HepG2 (cell line): ENCODE measurements around the gene NACC2. TPM values are rescaled to one million over a fixed set of nuclear protein-coding genes. Genes with fewer than 3 reads are reported as not detected.

ENCODE experiments used
- ATAC-seq: fragments of 200-7000 bp; cut with Tn5 transposase; 3 replicates; pipeline ENCODE4 v1.9.1; 2020; ENCODE audit warnings: mild to moderate bottlenecking, moderate library complexity
- BruUV-seq: library from RNA; stranded (reverse); fragments of 400-500 nt; replicated peaks from 2 replicates; lab custom pipeline; 2021; lab: Mats Ljungman, UMichigan
- CTCF ChIA-PET: fragments of 300-600 bp; formaldehyde crosslinking; extraction: SDS; loops from one replicate; lab custom pipeline; 2021; ENCODE audit warnings: low total read pairs, inconsistent platforms, low intra/inter-chr PET ratio; lab: Yijun Ruan, JAX
- POLR2A ChIA-PET: fragments of 350-600 bp; sonication (Branson Sonifier 250); formaldehyde crosslinking; loops from one replicate; lab custom pipeline; 2020; ENCODE audit warnings: antibody characterized with exemption, inconsistent platforms; lab: Yijun Ruan, JAX
- DNase-seq: peaks from one replicate; pipeline ENCODE4 v3.0.0-alpha.2; 2015; ENCODE audit warnings: low spot score
- FAIRE-seq: peaks from 3 replicates; lab custom pipeline; 2011; peaks lifted over from hg19 to GRCh38; lab: Jason Lieb, UNC
- H2AFZ ChIP-seq: one replicate; pipeline ENCODE4 v1.6.1; 2011; ENCODE audit warnings: low read length, inconsistent platforms
- H3K27ac ChIP-seq: fragments of 300-600 bp; 3 replicates; pipeline ENCODE4 v1.8.0; 2011; ENCODE audit warnings: mixed run types, mild to moderate bottlenecking, mixed read lengths, low read length, inconsistent platforms; ENCODE audit not compliant: insufficient read depth; ENCODE audit errors: extremely low read length
- H3K27me3 ChIP-seq, 2 experiments: fragments of 200-600 bp in 1 of 2; 2 replicates in 1 of 2; 3 replicates in 1 of 2; pipeline versions ENCODE4 v1.6.0 to v1.8.0; 2011; ENCODE audit warnings: low read length in 2 of 2, mild to moderate bottlenecking in 2 of 2, moderate library complexity in 2 of 2, inconsistent platforms in 1 of 2; ENCODE audit not compliant: insufficient read depth in 2 of 2, control insufficient read depth in 1 of 2
- H3K36me3 ChIP-seq, 2 experiments: fragments of 200-600 bp in 1 of 2; replicated peaks in 1 of 2; 2 replicates in 1 of 2; 3 replicates in 1 of 2; pipeline versions ENCODE4 v1.5.1 to v1.8.0; 2011; ENCODE audit warnings: low read length in 2 of 2, inconsistent platforms in 1 of 2; ENCODE audit not compliant: insufficient read depth in 2 of 2, control insufficient read depth in 1 of 2
- H3K4me1 ChIP-seq: 2 replicates; pipeline ENCODE4 v1.5.1; 2012; ENCODE audit warnings: low read length, inconsistent platforms; ENCODE audit not compliant: insufficient read depth
- H3K4me2 ChIP-seq: 2 replicates; pipeline ENCODE4 v1.6.0; 2011; ENCODE audit warnings: low read depth, low read length, inconsistent platforms
- H3K4me3 ChIP-seq, 3 experiments: fragments of 200-600 bp in 1 of 3; sonication (generic), shearing (Covaris generic) in 1 of 3; replicated peaks in 1 of 3; 2 replicates each; pipeline ENCODE4 v1.5.1; 2011 to 2016; ENCODE audit warnings: low read length in 3 of 3, inconsistent platforms in 2 of 3, low read depth in 2 of 3, mild to moderate bottlenecking in 2 of 3, control low read depth in 1 of 3, mixed read lengths in 1 of 3; ENCODE audit not compliant: insufficient read depth in 1 of 3
- H3K79me2 ChIP-seq: one replicate; pipeline ENCODE4 v1.6.1; 2011; ENCODE audit warnings: low read length, inconsistent platforms; ENCODE audit not compliant: insufficient read depth
- H3K9ac ChIP-seq: 2 replicates; pipeline ENCODE4 v1.6.0; 2011; ENCODE audit warnings: mild to moderate bottlenecking, low read depth, low read length, inconsistent platforms; ENCODE audit not compliant: insufficient read depth
- H3K9me3 ChIP-seq: 2 replicates; pipeline ENCODE4 v1.5.1; 2012; ENCODE audit warnings: mild to moderate bottlenecking, low read length
- H4K20me1 ChIP-seq: 2 replicates; pipeline ENCODE4 v1.6.0; 2011; ENCODE audit warnings: inconsistent platforms, mild to moderate bottlenecking, low read length, moderate library complexity; ENCODE audit not compliant: insufficient read depth
- ATAD3A ChIP-seq: sonication (generic); formaldehyde crosslinking; IDR thresholded peaks from 2 replicates; pipeline ENCODE4 v1.4.0; 2020; ENCODE audit warnings: missing genetic modification reagents
- FOXC1 ChIP-seq: sonication (generic); formaldehyde crosslinking; IDR thresholded peaks from 2 replicates; pipeline ENCODE4 v1.8.0; 2022; ENCODE audit warnings: mild to moderate bottlenecking, missing genetic modification reagents, borderline replicate concordance
- FOXO1 ChIP-seq: sonication (generic); formaldehyde crosslinking; IDR thresholded peaks from 2 replicates; pipeline ENCODE4 v1.4.0; 2020; ENCODE audit warnings: missing genetic modification reagents
- MAF1 ChIP-seq: sonication (generic); formaldehyde crosslinking; IDR thresholded peaks from 2 replicates; pipeline ENCODE4 v1.5.0; 2020; ENCODE audit warnings: missing genetic modification reagents, borderline replicate concordance
- MAZ ChIP-seq, 2 experiments: sonication (generic) in 1 of 2; formaldehyde crosslinking in 1 of 2; IDR thresholded peaks; 2 replicates each; pipeline versions ENCODE4 v1.5.0 to v1.6.1; 2012 to 2020; ENCODE audit warnings: low read depth in 2 of 2, mild to moderate bottlenecking in 2 of 2, borderline replicate concordance in 1 of 2, improper control_type of control experiment in 1 of 2, low read length in 1 of 2, missing genetic modification reagents in 1 of 2, moderate library complexity in 1 of 2
- RBFOX2 ChIP-seq: fragments of 200-400 bp; formaldehyde crosslinking; IDR thresholded peaks from 2 replicates; pipeline ENCODE4 v1.6.1; 2017; ENCODE audit warnings: low read depth, mild to moderate bottlenecking, low read length
- REXO4 ChIP-seq: sonication (generic); formaldehyde crosslinking; IDR thresholded peaks from 2 replicates; pipeline ENCODE4 v1.8.0; 2022; ENCODE audit warnings: missing genetic modification reagents, mild to moderate bottlenecking, borderline replicate concordance
- SALL1 ChIP-seq: sonication (generic); formaldehyde crosslinking; IDR thresholded peaks from 2 replicates; pipeline ENCODE4 v1.8.0; 2022; ENCODE audit warnings: mild to moderate bottlenecking, missing genetic modification reagents
- TBL1XR1 ChIP-seq: fragments of 150-350 bp; IDR thresholded peaks from 2 replicates; pipeline ENCODE4 v1.6.1; 2014; ENCODE audit warnings: borderline replicate concordance, low read length; ENCODE audit not compliant: partially characterized antibody
- THAP11 ChIP-seq: IDR thresholded peaks from 2 replicates; pipeline ENCODE4 v1.6.1; 2016; ENCODE audit warnings: missing biosample characterization, missing genetic modification reagents
- ZBTB49 ChIP-seq: sonication (generic); formaldehyde crosslinking; IDR thresholded peaks from 2 replicates; pipeline ENCODE4 v1.4.0; 2020; ENCODE audit warnings: missing genetic modification reagents, borderline replicate concordance
- ZKSCAN1 ChIP-seq: fragments of 150-350 bp; IDR thresholded peaks from 2 replicates; pipeline ENCODE4 v1.6.1; 2014; ENCODE audit warnings: low read length
- ZMYM2 ChIP-seq: sonication (generic); formaldehyde crosslinking; IDR thresholded peaks from 2 replicates; pipeline ENCODE4 v1.8.0; 2022; ENCODE audit warnings: mild to moderate bottlenecking, missing genetic modification reagents
- ZNF274 ChIP-seq: sonication (generic); formaldehyde crosslinking; IDR thresholded peaks from 2 replicates; pipeline ENCODE4 v1.5.1; 2020; ENCODE audit warnings: mild to moderate bottlenecking, missing genetic modification reagents
- ZNF317 ChIP-seq: sonication (generic); formaldehyde crosslinking; IDR thresholded peaks from 2 replicates; pipeline ENCODE4 v1.5.0; 2020; ENCODE audit warnings: mild to moderate bottlenecking, missing genetic modification reagents
- ZNF510 ChIP-seq: sonication (generic); formaldehyde crosslinking; IDR thresholded peaks from 2 replicates; pipeline ENCODE4 v1.4.0; 2020; ENCODE audit warnings: low read depth, mild to moderate bottlenecking, missing genetic modification reagents
- ZNF749 ChIP-seq: sonication (generic); formaldehyde crosslinking; IDR thresholded peaks from 2 replicates; pipeline ENCODE4 v1.8.0; 2022; ENCODE audit warnings: mild to moderate bottlenecking, missing genetic modification reagents, moderate library complexity, borderline replicate concordance
- ZNF790 ChIP-seq: sonication (generic); formaldehyde crosslinking; IDR thresholded peaks from 2 replicates; pipeline ENCODE4 v1.8.0; 2022; ENCODE audit warnings: missing genetic modification reagents, mild to moderate bottlenecking, borderline replicate concordance
- ZNF816 ChIP-seq: sonication (generic); formaldehyde crosslinking; IDR thresholded peaks from 2 replicates; pipeline ENCODE4 v1.8.0; 2022; ENCODE audit warnings: missing genetic modification reagents, mild to moderate bottlenecking, borderline replicate concordance
- WGBS: methylation state at CpG from one replicate; pipeline ENCODE4 v1.1.6; 2017; ENCODE audit warnings: low lambda C conversion rate; 5-methylcytosine and 5-hydroxymethylcytosine counted together
- in situ Hi-C: cut with HindIII; loops from 2 replicates; pipeline ENCODE4 v1.10.0; 2017; ENCODE audit warnings: low pct_unique_long_range_greater_than_20kb; ENCODE audit not compliant: extremely low pct_ligation_motif_present
- intact Hi-C: fragments of 100-400 bp; cut with micrococcal nuclease; formaldehyde crosslinking; loops from one replicate; pipeline ENCODE4 v1.10.0; 2022; ENCODE audit not compliant: unreplicated experiment
- polyA plus RNA-seq, 8 experiments: library from polyadenylated mRNA; depleted of rRNA in 3 of 8; stranded (reverse) in 7 of 8; unstranded in 1 of 8; fragments of >200 nt; fragmentation: Illumina TruSeq in 4 of 8; extraction: Trizol in 4 of 8; gene quantifications; 2 replicates each; pipeline versions ENCODE4 v1.2.1 to v1.2.3, GENCODE V29; 2011 to 2016; ENCODE audit warnings: low read depth in 4 of 8, missing spikeins in 1 of 8, mixed read lengths in 1 of 8; ENCODE audit not compliant: insufficient read depth in 1 of 8
- total RNA-seq, 5 experiments: library from RNA; depleted of rRNA; stranded (reverse); fragments of >200 nt; fragmentation: Illumina TruSeq; extraction: Trizol; gene quantifications; 2 replicates each; pipeline ENCODE4 v1.2.3, GENCODE V29; 2016; ENCODE audit warnings: low read depth in 1 of 5

Gene NACC2
- total and polyA plus RNA-seq, 2 of the 13 experiments (the other 11 are each of a cell fraction or from before 2014, with no cell fraction given), result 5.9 to 12.3 TPM

- TF ChIP-seq ZNF816 (no peak), RBFOX2 (no peak), ZKSCAN1 (no peak), FOXO1 (CRISPR knock-in tag) (no peak), ZBTB49 (no peak), SALL1 (CRISPR knock-in tag) (no peak), ZNF317 (CRISPR knock-in tag) (no peak)
Measured at GRCh38 chr9:136119883-136120393, 24.8 kb upstream of the NACC2 start (continued).

- Histone ChIP-seq H3K27me3 (peaks cover 0 to 5% of the 10 kb centered on the region in 2 experiments; a peak in 1 of 5 replicates), H3K27ac (peak overlapping the region; percentile 96), H3K4me2 (peak overlapping the region; percentile 96), H3K4me3 (peak overlapping the region; percentile 60 to 88 (median 83)), H2AFZ (no peak overlapping the region), H4K20me1 (0 out of 2 replicates have a peak, but pooled peaks cover 2% of the 10 kb centered on the region), H3K4me1 (peaks cover 40% of the 10 kb centered on the region), H3K36me3 (no peaks in the 10 kb centered on the region), H3K79me2 (no peaks in the 10 kb centered on the region), H3K9ac (peak overlapping the region; percentile 81), H3K9me3 (no peaks in the 10 kb centered on the region)
- CTCF ChIA-PET, result interaction anchor here (1.7 kb wide), 1 partner anchor 255 kb away, joined by 5 read pairs; no protein-coding TSS in a partner anchor
- BruUV-seq, result TSS peak; percentile 80
- peak; percentile 82 for DNase-seq
- POLR2A ChIA-PET, result interaction anchor here (0.7 to 3.4 kb wide), 15 partner anchors 14 to 213 kb away, joined by 3 to 41 read pairs (median 5); partner anchors contain the start of genes CAMSAP1 and UBAC1
- peak; percentile 75 for ATAC-seq
- in situ Hi-C loops (no loop called here), intact Hi-C loops (loop anchor here (1.0 kb wide), 1 partner anchor 107 kb away; no protein-coding TSS in a partner anchor)
- WGBS, result 0% methylated on average over 5 of the region's 64 CpGs
- FAIRE-seq, result peak; percentile 71
- TF ChIP-seq TBL1XR1 (no peak), ZMYM2 (CRISPR knock-in tag) (no peak), MAF1 (CRISPR knock-in tag) (no peak; the same call in 1 of the 2 replicates), FOXC1 (CRISPR knock-in tag) (peak; percentile 64; the same call in 1 of the 2 replicates), THAP11 (CRISPR knock-in tag) (peak; percentile 38; the same call in 1 of the 2 replicates), ZNF790 (CRISPR knock-in tag) (no peak), ATAD3A (CRISPR knock-in tag) (no peak), ZNF274 (CRISPR knock-in tag) (0 out of 2 replicates have a peak, but pooled peaks have one; percentile 9), REXO4 (CRISPR knock-in tag) (no peak), ZNF510 (CRISPR knock-in tag) (no peak), ZNF749 (CRISPR knock-in tag) (0 out of 2 replicates have a peak, but pooled peaks have one; percentile 22), MAZ (IDR thresholded peaks at IDR 0.05; ENCODE audit: borderline replicate concordance, low read depth, low read length) (no peak; the same call in 1 of the 2 replicates), MAZ (CRISPR knock-in tag; IDR thresholded peaks at IDR 0.05; ENCODE audit: low read depth) (peak; percentile 46; the same call in 1 of the 2 replicates)
Measured at GRCh38 chr9:136119061-136119882, 24.2 kb upstream of the NACC2 start.
